Left ventricle myocardium inferior (tissue), 1 donor: Measurements from ENCODE around the gene HPCAL1. TPM values are rescaled to one million over a fixed set of nuclear protein-coding genes. Genes with fewer than 3 reads are reported as not detected.

Experiments used
- DNase-seq: peaks from one replicate; pipeline ENCODE4 v3.0.0-alpha.2; 2020
- H3K27ac ChIP-seq: fragments of 200-600 bp; replicated peaks from 2 replicates; pipeline ENCODE4 v1.8.0; 2021
- H3K27me3 ChIP-seq: fragments of 200-600 bp; 2 replicates; pipeline ENCODE4 v1.8.0; 2021; ENCODE audit warnings: low read depth
- H3K36me3 ChIP-seq: fragments of 200-600 bp; 2 replicates; pipeline ENCODE4 v1.8.0; 2021
- H3K4me1 ChIP-seq: fragments of 200-600 bp; 2 replicates; pipeline ENCODE4 v1.8.0; 2021
- H3K4me3 ChIP-seq: fragments of 200-600 bp; 2 replicates; pipeline ENCODE4 v1.8.0; 2021; ENCODE audit warnings: mild to moderate bottlenecking, moderate library complexity
- H3K9me3 ChIP-seq: fragments of 200-600 bp; replicated peaks from 2 replicates; pipeline ENCODE4 v1.8.0; 2021
- intact Hi-C: fragments of 100-400 bp; cut with micrococcal nuclease; formaldehyde crosslinking; loops from one replicate; pipeline ENCODE4 v1.11.0; 2022
- total RNA-seq: library from RNA; stranded (reverse); fragmentation: NEBNext Ultra II Directional; extraction: Animal tissue kit (Norgen Biotek cat#: 25700); gene quantifications from one replicate; pipeline ENCODE4 v1.2.1, GENCODE V29; 2021
- TF ChIP-seq, protein P1 (sequence below): fragments of 200-600 bp; IDR thresholded peaks from 2 replicates; pipeline ENCODE4 v1.8.0; 2021; ENCODE audit warnings: antibody characterized with exemption, mild to moderate bottlenecking, borderline replicate concordance
- donor health status: DM: no; HTN: yes; CAD: no; lungs with severe emphysema.

Gene HPCAL1
- total RNA-seq, 1 donor from 2014 or later, result 29.4 TPM

DNA sequence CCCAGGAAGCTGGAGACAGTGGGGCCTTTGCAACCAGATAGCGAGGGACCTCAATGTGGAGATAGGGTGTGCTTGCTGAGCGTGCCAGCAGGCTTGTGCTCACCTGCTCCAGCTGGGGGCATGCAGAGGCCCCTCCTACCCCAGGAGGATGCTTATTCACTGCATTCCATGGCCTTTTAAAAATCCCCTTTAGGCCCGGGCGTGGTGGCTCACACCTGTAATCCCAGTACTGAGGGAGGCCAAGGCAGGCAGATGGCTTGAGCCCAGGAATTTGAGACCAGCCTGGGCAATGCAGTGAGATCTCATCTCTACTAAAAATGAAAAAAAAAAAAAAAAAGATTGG, 90.9 kb downstream of the HPCAL1 start:
- Histone ChIP-seq H3K4me1 (peaks cover 69% of the 10 kb centered on the region), H3K9me3 (no peaks in the 10 kb centered on the region), H3K27ac (peak overlapping the region; percentile 61), H3K4me3 (no peak overlapping the region), H3K27me3 (no peaks in the 10 kb centered on the region), H3K36me3 (no peaks in the 10 kb centered on the region)
- DNase-seq, result no peak
- TF ChIP-seq, protein P1, sequence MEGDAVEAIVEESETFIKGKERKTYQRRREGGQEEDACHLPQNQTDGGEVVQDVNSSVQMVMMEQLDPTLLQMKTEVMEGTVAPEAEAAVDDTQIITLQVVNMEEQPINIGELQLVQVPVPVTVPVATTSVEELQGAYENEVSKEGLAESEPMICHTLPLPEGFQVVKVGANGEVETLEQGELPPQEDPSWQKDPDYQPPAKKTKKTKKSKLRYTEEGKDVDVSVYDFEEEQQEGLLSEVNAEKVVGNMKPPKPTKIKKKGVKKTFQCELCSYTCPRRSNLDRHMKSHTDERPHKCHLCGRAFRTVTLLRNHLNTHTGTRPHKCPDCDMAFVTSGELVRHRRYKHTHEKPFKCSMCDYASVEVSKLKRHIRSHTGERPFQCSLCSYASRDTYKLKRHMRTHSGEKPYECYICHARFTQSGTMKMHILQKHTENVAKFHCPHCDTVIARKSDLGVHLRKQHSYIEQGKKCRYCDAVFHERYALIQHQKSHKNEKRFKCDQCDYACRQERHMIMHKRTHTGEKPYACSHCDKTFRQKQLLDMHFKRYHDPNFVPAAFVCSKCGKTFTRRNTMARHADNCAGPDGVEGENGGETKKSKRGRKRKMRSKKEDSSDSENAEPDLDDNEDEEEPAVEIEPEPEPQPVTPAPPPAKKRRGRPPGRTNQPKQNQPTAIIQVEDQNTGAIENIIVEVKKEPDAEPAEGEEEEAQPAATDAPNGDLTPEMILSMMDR, result no peak
- intact Hi-C loops, result no loop called here

DNA sequence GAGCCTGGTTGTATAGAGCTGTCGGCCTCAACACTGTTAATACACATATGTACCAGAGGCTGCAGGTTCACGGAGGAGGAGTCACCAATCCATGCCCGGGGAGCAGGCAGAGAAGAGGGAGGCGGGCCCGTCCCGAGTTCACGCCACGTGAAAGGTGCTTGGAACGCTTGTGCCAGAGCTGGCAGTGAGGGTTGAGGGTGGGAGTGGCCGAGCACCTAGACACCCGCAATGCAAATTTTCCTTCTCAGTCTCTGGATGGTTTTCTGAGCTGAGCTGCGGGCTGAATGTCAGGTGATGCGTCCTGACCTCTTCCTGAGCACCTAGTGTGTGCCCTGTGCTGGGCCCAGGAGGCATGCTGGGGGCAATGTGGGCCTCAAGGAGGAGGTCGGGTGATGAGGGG, 93.2 kb downstream of the HPCAL1 start:
- no peak overlapping the region for H3K27ac ChIP-seq
- no peak overlapping the region for H3K4me3 ChIP-seq
- H3K27me3 ChIP-seq, result no peaks in the 10 kb centered on the region
- TF ChIP-seq, protein P1, result no peak
- DNase-seq, result no peak
- peaks cover 63% of the 10 kb centered on the region for H3K4me1 ChIP-seq
- intact Hi-C loops, result no loop called here
- H3K36me3 ChIP-seq, result no peaks in the 10 kb centered on the region
- no peaks in the 10 kb centered on the region for H3K9me3 ChIP-seq

DNA sequence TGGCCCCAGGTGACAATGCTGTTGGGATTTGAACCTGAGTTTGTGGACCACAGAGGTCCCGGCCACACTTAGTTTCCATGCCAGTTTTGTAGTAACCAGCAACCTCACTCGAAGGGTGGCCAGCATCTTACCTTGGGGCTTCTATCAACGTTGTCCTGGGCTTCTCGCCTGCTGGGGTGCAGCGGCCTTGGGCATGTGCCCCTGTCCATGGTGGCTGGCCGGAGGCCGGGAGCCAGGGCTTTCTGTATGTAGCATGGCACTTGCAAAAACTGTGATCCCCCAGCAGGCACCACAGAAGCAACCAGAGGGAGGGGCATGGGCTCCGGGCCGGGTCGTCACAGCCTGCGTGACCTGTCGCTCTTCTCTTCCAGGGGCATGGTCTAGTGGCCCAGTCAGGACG, 93.8 kb downstream of the HPCAL1 start:
- peak overlapping the region; percentile 64 for H3K27ac ChIP-seq
- no peak overlapping the region for H3K4me3 ChIP-seq
- no peak for DNase-seq
- TF ChIP-seq, protein P1, result no peak
- no peaks in the 10 kb centered on the region for H3K9me3 ChIP-seq
- H3K36me3 ChIP-seq, result no peaks in the 10 kb centered on the region
- intact Hi-C loops, result no loop called here
- H3K27me3 ChIP-seq, result no peaks in the 10 kb centered on the region
- peaks cover 66% of the 10 kb centered on the region for H3K4me1 ChIP-seq

DNA sequence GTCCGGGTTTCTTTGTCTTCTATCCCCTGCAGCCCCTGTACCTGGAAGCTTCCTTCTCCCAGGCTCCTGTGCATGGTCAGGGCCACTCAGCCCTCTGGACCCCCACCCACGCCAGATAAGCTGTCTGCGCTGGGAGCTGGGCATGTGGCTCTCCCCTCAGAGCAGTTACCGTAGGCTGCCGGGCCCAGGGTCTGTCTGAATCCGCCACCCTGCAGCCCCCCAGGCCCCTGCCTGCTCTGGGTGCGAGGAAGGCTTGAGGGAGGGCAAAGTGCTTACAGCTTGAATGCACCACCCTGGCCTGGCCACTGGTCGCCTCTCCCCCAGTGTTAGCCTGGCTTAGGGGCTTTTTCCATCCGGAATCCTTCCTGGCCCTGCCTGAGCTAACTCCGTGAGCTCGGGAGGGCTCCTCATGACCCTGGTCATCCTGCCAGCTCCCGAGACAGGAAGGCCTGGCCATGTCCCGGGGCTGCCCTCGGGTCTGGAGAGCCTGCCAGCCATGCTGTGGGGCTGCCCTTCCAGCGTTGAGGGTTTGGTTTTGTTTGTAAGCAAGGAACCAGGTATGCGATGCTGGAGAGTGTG, 94.7 kb downstream of the HPCAL1 start:
- no peaks in the 10 kb centered on the region for H3K36me3 ChIP-seq
- H3K9me3 ChIP-seq, result no peaks in the 10 kb centered on the region
- TF ChIP-seq, protein P1, result no peak
- peak overlapping the region; percentile 64 for H3K27ac ChIP-seq
- intact Hi-C loops, result no loop called here
- peaks cover 67% of the 10 kb centered on the region for H3K4me1 ChIP-seq
- no peak for DNase-seq
- H3K27me3 ChIP-seq, result no peaks in the 10 kb centered on the region
- no peak overlapping the region for H3K4me3 ChIP-seq

DNA sequence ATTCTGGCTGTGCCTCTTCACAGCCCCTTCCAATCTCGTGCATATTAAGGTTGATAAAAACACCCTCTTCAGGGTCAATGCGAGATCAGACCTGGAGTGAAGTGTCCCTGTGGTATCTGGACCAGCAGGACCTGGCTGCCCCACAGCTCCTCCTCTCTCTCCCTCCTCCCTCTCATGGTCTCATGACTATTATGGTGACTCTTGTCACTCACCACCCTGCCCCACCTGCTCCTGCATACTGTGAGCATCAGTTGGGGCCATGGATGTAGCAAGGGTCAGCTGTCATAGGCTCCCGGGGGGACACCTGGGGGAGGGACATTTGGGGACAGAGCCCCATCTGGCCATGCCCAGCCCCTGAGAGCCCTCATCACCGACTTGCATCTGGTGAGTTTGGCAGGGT, 95.2 kb downstream of the HPCAL1 start:
- no peak for DNase-seq
- Histone ChIP-seq H3K4me3 (no peak overlapping the region), H3K4me1 (peaks cover 67% of the 10 kb centered on the region), H3K36me3 (no peaks in the 10 kb centered on the region), H3K27me3 (no peaks in the 10 kb centered on the region), H3K9me3 (no peaks in the 10 kb centered on the region), H3K27ac (peak overlapping the region; percentile 64)
- TF ChIP-seq, protein P1, result no peak
- intact Hi-C loops, result no loop called here
